Fibroblast of villous mesenchyme (primary cell): ENCODE measurements around the gene PTAFR. TPM values are rescaled to one million over a fixed set of nuclear protein-coding genes. Genes with fewer than 3 reads are reported as not detected.

Experiments
- DNase-seq: peaks from one replicate; pipeline ENCODE4 v3.0.0-alpha.2; 2010; ENCODE audit warnings: low read depth
- H3K4me3 ChIP-seq: 2 replicates; pipeline ENCODE4 v1.5.1; 2011; ENCODE audit warnings: low read depth, mild to moderate bottlenecking, low read length
- CTCF ChIP-seq: IDR thresholded peaks from 2 replicates; pipeline ENCODE4 v1.5.1; 2012; ENCODE audit warnings: low read depth, mild to moderate bottlenecking, low read length; ENCODE audit not compliant: insufficient read depth
- small RNA-seq: library from RNA; depleted of rRNA; stranded (forward); fragments of <200 nt; gene quantifications from one replicate; pipeline ENCODE3, GENCODE V24; 2012
- total RNA-seq: library from RNA; depleted of rRNA; stranded (reverse); fragments of >200 nt; gene quantifications from 2 replicates; pipeline ENCODE4 v1.2.3, GENCODE V29; 2012

Gene PTAFR
- total RNA-seq, 1 donor: under 0.01 TPM

GRCh38 chr1:28110555-28110954 is 65.9 kb downstream of the PTAFR start:
- no peak for TF ChIP-seq CTCF
- DNase-seq: no peak
- H3K4me3 ChIP-seq: no peak overlapping the region

- no peak for DNase-seq
- no peak for TF ChIP-seq CTCF
- no peak overlapping the region for H3K4me3 ChIP-seq
Measured at GRCh38 chr1:28109639-28110038, 66.9 kb downstream of the PTAFR start.

GRCh38 chr1:28108001-28108400 is 68.5 kb downstream of the PTAFR start:
- no peak for TF ChIP-seq CTCF
- no peak overlapping the region for H3K4me3 ChIP-seq
- DNase-seq: no peak

DNA sequence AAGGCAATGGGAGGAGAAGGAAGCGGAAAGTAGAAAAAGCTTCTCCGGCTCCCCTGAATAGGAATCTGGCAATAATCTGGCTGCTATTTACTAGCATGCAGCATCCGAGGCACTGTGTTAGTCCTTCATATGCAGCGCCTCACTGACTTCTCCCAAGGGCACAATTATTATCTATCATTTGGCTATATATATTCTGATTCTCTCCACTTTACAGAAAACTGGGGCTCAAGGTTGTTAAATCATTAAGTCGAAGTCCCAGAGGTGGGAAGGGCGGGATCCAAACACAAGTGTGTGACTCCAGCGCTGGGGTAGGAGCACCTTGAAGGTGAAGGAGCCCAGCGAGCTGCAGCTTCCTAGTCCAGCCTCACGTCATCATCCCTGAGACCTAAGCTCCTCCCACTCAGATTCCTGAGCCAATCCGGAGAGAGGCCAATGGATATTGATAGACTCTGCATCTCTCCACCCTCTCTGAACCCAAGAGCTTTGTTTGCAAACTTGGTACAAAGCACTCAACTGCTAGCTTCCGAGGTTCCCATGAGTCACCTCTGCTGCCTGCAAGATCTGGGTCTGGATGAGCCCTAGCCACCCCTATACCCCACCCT is 71.5 kb downstream of the PTAFR start:
- TF ChIP-seq CTCF: no peak
- peak overlapping the region; percentile 26 for H3K4me3 ChIP-seq
- peak; percentile 64 for DNase-seq

GRCh38 chr1:28102189-28102588 is 74.3 kb downstream of the PTAFR start:
- no peak for TF ChIP-seq CTCF
- DNase-seq: no peak
- no peak overlapping the region for H3K4me3 ChIP-seq

- no peak for DNase-seq
- no peak for TF ChIP-seq CTCF
- no peak overlapping the region for H3K4me3 ChIP-seq
Measured at GRCh38 chr1:28099050-28099769, 77.3 kb downstream of the PTAFR start.

Small RNAs within 50 kb of the gene (small RNA-seq; reads per million reads assigned to genes)
- not detected for gene RNU6-176P

Other genes starting within 250 kb of the PTAFR start
- gene SMPDL3B, start 241.7 kb downstream of the PTAFR start, total RNA-seq: not detected in 2 replicates
- gene XKR8, start 216.7 kb downstream of the PTAFR start, total RNA-seq: 6.5 and 6.8 TPM in 2 replicates
- 13.9 and 26.3 TPM in 2 replicates for gene EYA3, start 88.1 kb downstream of the PTAFR start, total RNA-seq
- gene DNAJC8, start 56.3 kb upstream of the PTAFR start, total RNA-seq: 68.0 and 81.6 TPM in 2 replicates
- 89.4 and 101 TPM in 2 replicates for gene ATP5IF1, start 59.4 kb upstream of the PTAFR start, total RNA-seq
- 13.4 and 39.9 TPM in 2 replicates for gene SESN2, start 82.8 kb upstream of the PTAFR start, total RNA-seq
- 14.5 and 20.3 TPM in 2 replicates for gene MED18, start 152.3 kb upstream of the PTAFR start, total RNA-seq
- gene PHACTR4, start 193.1 kb upstream of the PTAFR start, total RNA-seq: 11.6 and 12.1 TPM in 2 replicates